Psoas muscle (tissue), 8 donors: ENCODE measurements around the gene CLCNKA. TPM values are rescaled to one million over a fixed set of nuclear protein-coding genes. Genes with fewer than 3 reads are reported as not detected.
A peak's percentile ranks its signal among the peaks of the same experiment; 100 is the strongest.
"Not testable (repeated sequence)": the region's sequence is repeated elsewhere in the genome, so short reads cannot be mapped to it uniquely, and the experiment has no call there.

Source experiments
- ATAC-seq, 4 donors: fragments of 200-7000 bp; cut with Tn5 transposase; one replicate each; pipeline ENCODE4 v1.9.1; 2020; ENCODE audit warnings: moderate library complexity in 3 of 4, mild to moderate bottlenecking in 2 of 4
- DNase-seq, 2 donors: peaks; one replicate each; pipeline ENCODE4 v3.0.0-alpha.2; 2020
- H3K27ac ChIP-seq: fragments of 200-600 bp; one replicate; pipeline ENCODE4 v1.8.0; 2022
- H3K27me3 ChIP-seq, 3 donors: fragments of 200-600 bp in 1 of 3; one replicate each; pipeline versions ENCODE4 v1.6.1 to v1.8.0; 2013 to 2022; ENCODE audit warnings: low read length in 2 of 3, mild to moderate bottlenecking in 2 of 3, moderate library complexity in 1 of 3; ENCODE audit not compliant: insufficient read depth in 3 of 3
- H3K36me3 ChIP-seq, 2 donors: fragments of 200-600 bp in 1 of 2; one replicate each; pipeline versions ENCODE4 v1.6.1 to v1.8.0; 2013 to 2022; ENCODE audit warnings: low read depth in 1 of 2, mild to moderate bottlenecking in 1 of 2, moderate library complexity in 1 of 2; ENCODE audit not compliant: insufficient read depth in 1 of 2
- H3K4me1 ChIP-seq: fragments of 200-600 bp; one replicate; pipeline ENCODE4 v1.8.0; 2022
- H3K4me3 ChIP-seq: fragments of 200-600 bp; one replicate; pipeline ENCODE4 v1.8.0; 2022; ENCODE audit warnings: mild to moderate bottlenecking
- H3K9me3 ChIP-seq: fragments of 200-600 bp; one replicate; pipeline ENCODE4 v1.8.0; 2022
- WGBS, 3 donors: extraction: QIAGEN DNeasy Blood & Tissue Kit; methylation state at CpG; one replicate each; pipeline versions ENCODE4 v1.1.6 to v1.1.7; 2013; 5-methylcytosine and 5-hydroxymethylcytosine counted together
- intact Hi-C, 2 donors: fragments of 100-400 bp; cut with DNase I; formaldehyde crosslinking; loops; one replicate each; pipeline versions ENCODE4 v1.11.0 to v1.14.2; 2022
- polyA plus RNA-seq, 3 donors: library from polyadenylated mRNA; stranded (reverse); fragments of 200-250 nt; gene quantifications; one replicate each; pipeline ENCODE4 v1.2.3, GENCODE V29; 2013
- total RNA-seq, 4 donors: library from RNA; stranded (reverse); fragmentation: NEBNext Ultra II Directional in 2 of 4; extraction: Animal tissue kit (Norgen Biotek cat#: 25700) in 2 of 4; gene quantifications; one replicate each; pipeline versions ENCODE4 v1.2.1 to v1.2.4, GENCODE V29; 2021 to 2023
- TF ChIP-seq, protein P1 (sequence below): fragments of 200-600 bp; IDR thresholded peaks from one replicate; pipeline ENCODE4 v1.8.0; 2022; ENCODE audit warnings: antibody characterized with exemption
- donor health status: healthy with polysubstance abuse.
- donor health status: DM: no; HTN: no; CAD: no; lungs with moderate emphysema.
- donor health status: Bipolar disorder and iron deficiency.
- donor health status: healthy.
- donor health status: DM: yes; HTN: yes; CAD: no.
- donor health status: DM: no; HTN: no; CAD: no.
- donor health status: DM: no; HTN: no; CAD: no.
- donor health status: DM: yes; HTN: yes; CAD: no.

The CLCNKA gene
- total and polyA plus RNA-seq, 7 donors, result 0.30 to 2.2 (median 1.2) TPM

DNA sequence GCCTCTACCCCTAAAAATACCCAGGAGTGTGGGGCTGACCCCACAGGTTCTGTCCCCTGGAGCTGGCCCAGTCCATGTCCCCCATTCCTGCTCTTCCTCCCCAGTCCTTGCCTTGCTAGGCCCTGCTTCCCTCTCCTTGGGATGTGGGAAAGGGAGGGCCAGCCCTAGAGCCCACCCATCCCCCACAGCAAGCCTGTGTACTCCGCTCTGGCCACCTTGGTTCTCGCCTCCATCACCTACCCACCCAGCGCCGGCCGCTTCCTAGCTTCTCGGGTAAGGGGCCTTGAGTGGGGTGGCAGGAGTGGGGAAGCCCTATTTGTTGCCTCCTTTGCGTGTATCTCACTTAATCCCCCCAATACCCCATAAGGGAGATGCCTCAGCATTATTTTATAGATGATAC, 28.5 kb downstream of the CLCNKA start:
- no peaks in the 10 kb centered on the region for H3K36me3 ChIP-seq
- intact Hi-C loops, result no loop called here
- H3K27ac ChIP-seq, result no peak overlapping the region
- TF ChIP-seq, protein P1, sequence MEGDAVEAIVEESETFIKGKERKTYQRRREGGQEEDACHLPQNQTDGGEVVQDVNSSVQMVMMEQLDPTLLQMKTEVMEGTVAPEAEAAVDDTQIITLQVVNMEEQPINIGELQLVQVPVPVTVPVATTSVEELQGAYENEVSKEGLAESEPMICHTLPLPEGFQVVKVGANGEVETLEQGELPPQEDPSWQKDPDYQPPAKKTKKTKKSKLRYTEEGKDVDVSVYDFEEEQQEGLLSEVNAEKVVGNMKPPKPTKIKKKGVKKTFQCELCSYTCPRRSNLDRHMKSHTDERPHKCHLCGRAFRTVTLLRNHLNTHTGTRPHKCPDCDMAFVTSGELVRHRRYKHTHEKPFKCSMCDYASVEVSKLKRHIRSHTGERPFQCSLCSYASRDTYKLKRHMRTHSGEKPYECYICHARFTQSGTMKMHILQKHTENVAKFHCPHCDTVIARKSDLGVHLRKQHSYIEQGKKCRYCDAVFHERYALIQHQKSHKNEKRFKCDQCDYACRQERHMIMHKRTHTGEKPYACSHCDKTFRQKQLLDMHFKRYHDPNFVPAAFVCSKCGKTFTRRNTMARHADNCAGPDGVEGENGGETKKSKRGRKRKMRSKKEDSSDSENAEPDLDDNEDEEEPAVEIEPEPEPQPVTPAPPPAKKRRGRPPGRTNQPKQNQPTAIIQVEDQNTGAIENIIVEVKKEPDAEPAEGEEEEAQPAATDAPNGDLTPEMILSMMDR, result no peak
- peaks cover 7% of the 10 kb centered on the region for H3K4me1 ChIP-seq
- H3K4me3 ChIP-seq, result no peak overlapping the region
- no peaks in the 10 kb centered on the region for H3K9me3 ChIP-seq
- WGBS, 3 donors, result 76 to 87% (median 83%) methylated on average over 7 of the region's 7 CpGs
- no peaks in the 10 kb centered on the region for H3K27me3 ChIP-seq
- DNase-seq (no peak), ATAC-seq (no peak)

- ATAC-seq (no peak), DNase-seq (no peak)
- intact Hi-C loops, result no loop called here
- H3K4me1 ChIP-seq, result peaks cover 7% of the 10 kb centered on the region
- no peaks in the 10 kb centered on the region for H3K36me3 ChIP-seq
- no peak overlapping the region for H3K27ac ChIP-seq
- no peaks in the 10 kb centered on the region for H3K27me3 ChIP-seq
- no peak overlapping the region for H3K4me3 ChIP-seq
- WGBS, 3 donors, result 86 to 90% (median 87%) methylated on average over 3 of the region's 3 CpGs
- TF ChIP-seq, protein P1, result no peak
- no peaks in the 10 kb centered on the region for H3K9me3 ChIP-seq
Measured at GRCh38 chr1:16051039-16051438, 29.2 kb downstream of the CLCNKA start.

DNA sequence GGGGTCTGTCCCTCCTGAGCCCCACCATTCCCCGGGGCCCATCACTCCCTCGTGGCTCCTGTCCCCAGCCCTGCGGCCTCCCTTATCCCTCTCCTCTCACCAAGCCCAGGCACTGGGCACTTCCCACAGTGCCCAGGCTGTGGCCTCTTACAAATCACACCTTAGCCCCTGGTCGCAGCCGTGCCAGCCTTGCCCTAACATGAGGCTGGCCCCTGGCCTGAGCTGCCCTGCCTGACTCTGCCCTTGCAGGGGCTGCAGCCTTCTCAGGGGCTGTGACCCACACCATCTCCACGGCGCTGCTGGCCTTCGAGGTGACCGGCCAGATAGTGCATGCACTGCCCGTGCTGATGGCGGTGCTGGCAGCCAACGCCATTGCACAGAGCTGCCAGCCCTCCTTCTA, 30.1 kb downstream of the CLCNKA start:
- ATAC-seq, H3K27me3 ChIP-seq, H3K27ac ChIP-seq, H3K4me3 ChIP-seq, DNase-seq, intact Hi-C loops, H3K4me1 ChIP-seq, H3K9me3 ChIP-seq, H3K36me3 ChIP-seq: not testable (repeated sequence)
- 77 to 79% (median 78%) methylated on average over 11 to 12 of the region's 12 CpGs for WGBS, 3 donors

- DNase-seq, result no peak
- no peak for ATAC-seq
- 65 to 81% (median 76%) methylated on average over 6 to 8 of the region's 8 CpGs for WGBS, 3 donors
- H3K4me1 ChIP-seq, result peaks cover 2% of the 10 kb centered on the region
- H3K9me3 ChIP-seq, result no peaks in the 10 kb centered on the region
- no peaks in the 10 kb centered on the region for H3K27me3 ChIP-seq
- H3K36me3 ChIP-seq, result no peaks in the 10 kb centered on the region
- H3K4me3 ChIP-seq, result no peak overlapping the region
- no peak overlapping the region for H3K27ac ChIP-seq
- intact Hi-C loops, result no loop called here
- TF ChIP-seq, protein P1, result no peak
Measured at GRCh38 chr1:16053781-16054502, 32.1 kb downstream of the CLCNKA start.

DNA sequence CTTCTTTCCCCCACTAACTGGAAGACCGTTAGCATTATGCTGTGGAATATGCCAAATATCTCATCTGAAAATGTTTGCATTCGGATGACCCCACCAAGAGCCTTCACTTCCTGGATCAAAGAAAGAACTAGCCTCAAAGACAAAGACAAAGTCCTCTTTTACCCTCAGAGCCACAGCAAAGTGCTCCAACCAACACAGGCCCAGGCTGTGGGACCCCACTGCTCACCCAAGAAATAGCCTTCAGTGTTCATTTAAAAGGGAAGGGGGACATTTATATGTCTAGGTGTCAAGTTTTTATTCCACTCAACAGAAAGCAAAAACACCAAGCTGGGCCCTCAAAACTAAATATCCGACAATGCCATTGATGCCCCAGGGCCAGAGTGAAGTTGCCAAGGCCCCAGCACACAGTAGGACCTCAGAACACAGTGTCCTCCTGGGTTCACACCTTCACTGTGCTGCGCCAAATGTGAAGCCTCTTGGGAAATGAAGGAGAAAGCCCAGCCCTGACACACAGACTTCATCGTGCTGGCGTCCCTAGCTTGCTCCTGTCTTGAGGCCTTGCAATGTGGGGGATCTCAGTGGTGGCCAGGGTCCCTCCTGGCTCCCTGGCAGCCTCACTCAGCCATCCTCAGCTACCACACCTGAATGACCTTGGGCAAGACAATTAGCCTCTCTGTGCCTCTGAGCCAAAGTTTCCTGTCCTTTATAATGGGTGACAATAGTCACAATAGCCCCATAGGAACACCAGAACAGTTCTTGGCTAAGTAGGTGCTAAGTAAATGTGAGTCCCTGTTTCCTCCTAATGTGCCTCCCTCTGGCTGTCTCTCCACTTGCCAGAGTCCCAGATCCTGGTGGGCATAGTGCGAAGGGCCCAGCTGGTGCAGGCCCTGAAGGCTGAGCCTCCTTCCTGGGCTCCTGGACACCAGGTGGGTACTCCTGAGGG, 33.0 kb downstream of the CLCNKA start:
- DNase-seq, result no peak
- Histone ChIP-seq H3K4me3 (no peak overlapping the region), H3K27me3 (no peaks in the 10 kb centered on the region), H3K9me3 (no peaks in the 10 kb centered on the region), H3K4me1 (no peaks in the 10 kb centered on the region), H3K27ac (no peak overlapping the region), H3K36me3 (no peaks in the 10 kb centered on the region)
- 81 to 88% (median 86%) methylated on average over 7 of the region's 7 CpGs for WGBS, 3 donors
- intact Hi-C loops, result loop anchor here in 1 of 2 donors (5.0 kb wide), 1 partner anchor 263 kb away; no protein-coding TSS in a partner anchor
- TF ChIP-seq, protein P1, result no peak
- peak in 1 of 4 donors; percentile 2 for ATAC-seq
